HepG2 (cell line): ENCODE results near the gene RABGGTA. TPM values are rescaled to one million over a fixed set of nuclear protein-coding genes. Genes with fewer than 3 reads are reported as not detected.

Experiments
- ARID3A ChIP-seq: IDR thresholded peaks from 2 replicates; pipeline ENCODE4 v1.6.1; 2012; ENCODE audit warnings: low read depth, low read length, improper control_type of control experiment
- ARNT2 ChIP-seq: sonication (generic); formaldehyde crosslinking; IDR thresholded peaks from 2 replicates; pipeline ENCODE4 v1.8.0; 2022; ENCODE audit warnings: mild to moderate bottlenecking, low read depth, missing genetic modification reagents, moderate library complexity
- BATF2 ChIP-seq: sonication (generic); formaldehyde crosslinking; IDR thresholded peaks from 2 replicates; pipeline ENCODE4 v1.8.0; 2022; ENCODE audit warnings: mild to moderate bottlenecking, missing genetic modification reagents, moderate library complexity
- CERS6 ChIP-seq: sonication (generic); formaldehyde crosslinking; IDR thresholded peaks from 2 replicates; pipeline ENCODE4 v1.5.0; 2020; ENCODE audit warnings: missing genetic modification reagents
- ETV5 ChIP-seq: IDR thresholded peaks from 2 replicates; pipeline ENCODE4 v1.6.1; 2018; ENCODE audit warnings: missing biosample characterization, missing genetic modification reagents, inconsistent platforms, borderline replicate concordance
- HDAC1 ChIP-seq: sonication (generic); formaldehyde crosslinking; IDR thresholded peaks from 2 replicates; pipeline ENCODE4 v1.5.1; 2020; ENCODE audit warnings: mild to moderate bottlenecking, missing genetic modification reagents
- MTA1 ChIP-seq: sonication (generic); formaldehyde crosslinking; IDR thresholded peaks from 2 replicates; pipeline ENCODE4 v1.4.0; 2020; ENCODE audit warnings: missing genetic modification reagents, mild to moderate bottlenecking, borderline replicate concordance
- MTA3 ChIP-seq: sonication (generic); formaldehyde crosslinking; IDR thresholded peaks from 2 replicates; pipeline ENCODE4 v1.4.0; 2020; ENCODE audit warnings: missing genetic modification reagents
- NFKBIZ ChIP-seq: IDR thresholded peaks from 2 replicates; pipeline ENCODE4 v1.6.1; 2018; ENCODE audit warnings: missing genetic modification reagents, missing compliant biosample characterization
- NPAS2 ChIP-seq: sonication (generic); formaldehyde crosslinking; IDR thresholded peaks from 2 replicates; pipeline ENCODE4 v1.8.0; 2022; ENCODE audit warnings: mild to moderate bottlenecking, missing genetic modification reagents, borderline replicate concordance
- NRL ChIP-seq: sonication (generic); formaldehyde crosslinking; IDR thresholded peaks from 2 replicates; pipeline ENCODE4 v1.5.0; 2020; ENCODE audit warnings: missing genetic modification reagents, mild to moderate bottlenecking, moderate library complexity, borderline replicate concordance
- PAWR ChIP-seq: sonication (generic); formaldehyde crosslinking; IDR thresholded peaks from 2 replicates; pipeline ENCODE4 v1.4.0; 2020; ENCODE audit warnings: missing genetic modification reagents, mild to moderate bottlenecking, borderline replicate concordance
- PHF5A ChIP-seq: IDR thresholded peaks from one replicate; pipeline ENCODE4 v1.6.1; 2018; ENCODE audit warnings: low read depth, missing genetic modification reagents; ENCODE audit not compliant: unreplicated experiment
- SMC3 ChIP-seq: IDR thresholded peaks from 2 replicates; pipeline ENCODE4 v1.6.1; 2011; ENCODE audit warnings: low read length, improper control_type of control experiment
- SRSF1 ChIP-seq: fragments of 200-400 bp; formaldehyde crosslinking; optimal IDR thresholded peaks from 2 replicates; pipeline ENCODE3; 2017; ENCODE audit warnings: mild to moderate bottlenecking, low read depth, low read length, moderate library complexity
- YY1 ChIP-seq: IDR thresholded peaks from 2 replicates; pipeline ENCODE4 v1.6.1; 2011; ENCODE audit warnings: low read length, low read depth, moderate library complexity, mild to moderate bottlenecking; ENCODE audit not compliant: insufficient read depth, insufficient replicate concordance
- ZBTB1 ChIP-seq: sonication (generic); formaldehyde crosslinking; IDR thresholded peaks from 2 replicates; pipeline ENCODE4 v1.4.0; 2020; ENCODE audit warnings: missing genetic modification reagents, borderline replicate concordance
- ZKSCAN1 ChIP-seq: fragments of 150-350 bp; IDR thresholded peaks from 2 replicates; pipeline ENCODE4 v1.6.1; 2014; ENCODE audit warnings: low read length
- ZNF362 ChIP-seq: sonication (generic); formaldehyde crosslinking; IDR thresholded peaks from 2 replicates; pipeline ENCODE4 v1.4.0; 2020; ENCODE audit warnings: missing genetic modification reagents, mild to moderate bottlenecking, borderline replicate concordance
- ZNF432 ChIP-seq: sonication (generic); formaldehyde crosslinking; IDR thresholded peaks from 2 replicates; pipeline ENCODE4 v1.5.0; 2020; ENCODE audit warnings: missing genetic modification reagents, mild to moderate bottlenecking, borderline replicate concordance
- ZNF441 ChIP-seq: sonication (generic); formaldehyde crosslinking; IDR thresholded peaks from 2 replicates; pipeline ENCODE4 v1.7.0; 2021; ENCODE audit warnings: missing genetic modification reagents, borderline replicate concordance
- ZNF687 ChIP-seq: sonication (generic); formaldehyde crosslinking; IDR thresholded peaks from 2 replicates; pipeline ENCODE4 v1.5.1; 2020; ENCODE audit warnings: mild to moderate bottlenecking, missing genetic modification reagents, moderate library complexity
- polyA plus RNA-seq, 8 experiments: library from polyadenylated mRNA; depleted of rRNA in 3 of 8; stranded (reverse) in 7 of 8; unstranded in 1 of 8; fragments of >200 nt; fragmentation: Illumina TruSeq in 4 of 8; extraction: Trizol in 4 of 8; gene quantifications; 2 replicates each; pipeline versions ENCODE4 v1.2.1 to v1.2.3, GENCODE V29; 2011 to 2016; ENCODE audit warnings: low read depth in 4 of 8, missing spikeins in 1 of 8, mixed read lengths in 1 of 8; ENCODE audit not compliant: insufficient read depth in 1 of 8
- total RNA-seq, 5 experiments: library from RNA; depleted of rRNA; stranded (reverse); fragments of >200 nt; fragmentation: Illumina TruSeq; extraction: Trizol; gene quantifications; 2 replicates each; pipeline ENCODE4 v1.2.3, GENCODE V29; 2016; ENCODE audit warnings: low read depth in 1 of 5

Gene RABGGTA
- total and polyA plus RNA-seq, 2 of the 13 experiments (the other 11 are each of a cell fraction or from before 2014, with no cell fraction given): 57.9 to 90.8 TPM

- TF ChIP-seq CERS6 (CRISPR knock-in tag) (no peak), ZNF687 (CRISPR knock-in tag) (0 out of 2 replicates have a peak, but pooled peaks have one; percentile 12), SMC3 (no peak), MTA3 (CRISPR knock-in tag) (no peak), ZBTB1 (CRISPR knock-in tag) (no peak), NRL (CRISPR knock-in tag) (0 out of 2 replicates have a peak, but pooled peaks have one; percentile 63), ARID3A (no peak), PAWR (CRISPR knock-in tag) (no peak), BATF2 (CRISPR knock-in tag) (no peak), ARNT2 (no peak), ZNF432 (CRISPR knock-in tag) (no peak), MTA1 (CRISPR knock-in tag) (no peak), ETV5 (CRISPR knock-in tag) (no peak), ZKSCAN1 (no peak), HDAC1 (CRISPR knock-in tag) (no peak), PHF5A (CRISPR knock-in tag) (no peak), ZNF441 (CRISPR knock-in tag) (no peak), YY1 (no peak), SRSF1 (no peak), NPAS2 (CRISPR knock-in tag) (peak; percentile 54; the same call in 1 of the 2 replicates), ZNF362 (CRISPR knock-in tag) (no peak), NFKBIZ (CRISPR knock-in tag) (no peak)
Measured at GRCh38 chr14:24282736-24283135, 11.3 kb upstream of the RABGGTA start (continued).
